OCI-LY7 (cell line): ENCODE data around the gene EEF2K. TPM values are rescaled to one million over a fixed set of nuclear protein-coding genes. Genes with fewer than 3 reads are reported as not detected.

Experiments
- BruUV-seq: library from RNA; stranded (reverse); fragments of 400-500 nt; replicated peaks from 2 replicates; lab custom pipeline; 2021; lab: Mats Ljungman, UMichigan
- CTCF ChIA-PET: fragments of 300-600 bp; sonication (Branson Sonifier 250); formaldehyde crosslinking; loops from one replicate; lab custom pipeline; 2022; ENCODE audit warnings: antibody characterized with exemption; ENCODE audit not compliant: unreplicated experiment; lab: Charles Lee
- POLR2A ChIA-PET: fragments of 300-600 bp; sonication (Branson Sonifier 250); formaldehyde crosslinking; loops from one replicate; lab custom pipeline; 2022; ENCODE audit warnings: antibody characterized with exemption; lab: Charles Lee
- DNase-seq: peaks from one replicate; pipeline ENCODE4 v3.0.0-alpha.2; 2015; ENCODE audit warnings: low spot score
- H2AFZ ChIP-seq: fragments of 200-600 bp; sonication (generic), shearing (Covaris generic); 2 replicates; pipeline ENCODE4 v1.6.1; 2014; ENCODE audit warnings: mild to moderate bottlenecking, antibody characterized with exemption, low read length, moderate library complexity
- H3K27ac ChIP-seq: fragments of 200-600 bp; sonication (generic); 2 replicates; pipeline ENCODE4 v1.5.1; 2014; ENCODE audit warnings: mixed run types, low read depth, mild to moderate bottlenecking, moderate library complexity, low read length, inconsistent platforms; ENCODE audit not compliant: poor library complexity, severe bottlenecking
- H3K36me3 ChIP-seq: fragments of 200-600 bp; sonication (generic); 2 replicates; pipeline ENCODE4 v1.6.1; 2014; ENCODE audit warnings: mild to moderate bottlenecking, antibody characterized with exemption, low read length, moderate library complexity, mixed read lengths; ENCODE audit not compliant: insufficient read depth
- H3K4me1 ChIP-seq: fragments of 200-600 bp; sonication (generic); 2 replicates; pipeline ENCODE4 v1.5.1; 2014; ENCODE audit warnings: mild to moderate bottlenecking, low read length; ENCODE audit not compliant: insufficient read depth, poor library complexity, severe bottlenecking
- H3K4me2 ChIP-seq: fragments of 200-600 bp; sonication (generic); 2 replicates; pipeline ENCODE4 v1.6.1; 2014; ENCODE audit warnings: mild to moderate bottlenecking, low read length
- H3K4me3 ChIP-seq: fragments of 200-600 bp; sonication (generic); 2 replicates; pipeline ENCODE4 v1.5.1; 2014; ENCODE audit warnings: mild to moderate bottlenecking, low read depth, low read length; ENCODE audit not compliant: poor library complexity, severe bottlenecking
- H3K79me2 ChIP-seq: fragments of 200-600 bp; sonication (generic); 2 replicates; pipeline ENCODE4 v1.6.1; 2016; ENCODE audit warnings: low read depth, mild to moderate bottlenecking, low read length, moderate library complexity, mixed read lengths; ENCODE audit not compliant: insufficient read depth
- H3K9me2 ChIP-seq: fragments of 200-600 bp; sonication (generic); 2 replicates; pipeline ENCODE4 v1.6.1; 2016; ENCODE audit warnings: mild to moderate bottlenecking, low read length, mixed read lengths; ENCODE audit not compliant: insufficient read depth
- H3K9me3 ChIP-seq: fragments of 200-600 bp; sonication (generic); 2 replicates; pipeline ENCODE4 v1.6.1; 2014; ENCODE audit warnings: mild to moderate bottlenecking, mixed run types, low read length, mixed read lengths
- H4K20me1 ChIP-seq: fragments of 200-600 bp; sonication (generic); 2 replicates; pipeline ENCODE4 v1.6.1; 2014; ENCODE audit warnings: mild to moderate bottlenecking, antibody characterized with exemption, low read length, moderate library complexity, mixed read lengths; ENCODE audit not compliant: insufficient read depth
- CTCF ChIP-seq: fragments of 200-600 bp; sonication (generic); conservative IDR thresholded peaks from 2 replicates; pipeline ENCODE4 v1.5.1; 2014; ENCODE audit warnings: mild to moderate bottlenecking, antibody characterized with exemption, low read length, moderate library complexity, mixed read lengths
- EZH2phosphoT487 ChIP-seq: fragments of 200-600 bp; sonication (generic); IDR thresholded peaks from 2 replicates; pipeline ENCODE4 v1.6.1; 2018; ENCODE audit warnings: low read depth, borderline replicate concordance, mild to moderate bottlenecking, mixed run types, antibody characterized with exemption, low read length, moderate library complexity, mixed read lengths
- intact Hi-C: fragments of 100-400 bp; cut with micrococcal nuclease; formaldehyde crosslinking; loops from one replicate; pipeline ENCODE4 v1.10.0; 2022; ENCODE audit not compliant: unreplicated experiment
- total RNA-seq, 2 experiments: library from RNA; depleted of rRNA in 1 of 2; stranded (reverse); fragments of >200 nt in 1 of 2; shearing (Covaris generic) in 1 of 2; gene quantifications; 2 replicates each; pipeline ENCODE4 v1.2.3, GENCODE V29; 2014 to 2022

Gene EEF2K
- total RNA-seq, 2 experiments from 2014 or later, result 23.8 to 42.3 TPM

GRCh38 chr16:22252317-22252716, 46.2 kb downstream of the EEF2K start:
- CTCF ChIA-PET, result no interaction called here
- POLR2A ChIA-PET, result no interaction called here
- no peak for DNase-seq
- TF ChIP-seq CTCF, result no peak
- TF ChIP-seq EZH2phosphoT487, result no peak
- Histone ChIP-seq H3K27ac (no peak overlapping the region), H3K9me3 (peaks cover 6% of the 10 kb centered on the region; the same call in 1 of the 2 replicates), H3K4me2 (no peak overlapping the region), H3K36me3 (peaks cover 87% of the 10 kb centered on the region), H3K4me1 (no peaks in the 10 kb centered on the region), H3K4me3 (no peak overlapping the region), H3K79me2 (no peaks in the 10 kb centered on the region), H3K9me2 (no peaks in the 10 kb centered on the region), H4K20me1 (no peaks in the 10 kb centered on the region), H2AFZ (no peak overlapping the region)
- intact Hi-C loops, result no loop called here
- TSS peak; percentile 40 for BruUV-seq

GRCh38 chr16:22253272-22253671, 47.2 kb downstream of the EEF2K start:
- Histone ChIP-seq H3K9me2 (no peaks in the 10 kb centered on the region), H3K79me2 (no peaks in the 10 kb centered on the region), H2AFZ (no peak overlapping the region), H3K4me2 (no peak overlapping the region), H3K4me1 (no peaks in the 10 kb centered on the region), H3K9me3 (peaks cover 6% of the 10 kb centered on the region; the same call in 1 of the 2 replicates), H3K27ac (no peak overlapping the region), H3K36me3 (peaks cover 91% of the 10 kb centered on the region), H4K20me1 (no peaks in the 10 kb centered on the region), H3K4me3 (no peak overlapping the region)
- POLR2A ChIA-PET, result interaction anchor here (0.7 kb wide), 1 partner anchor 209 kb away, joined by 3 read pairs; no protein-coding TSS in a partner anchor
- CTCF ChIA-PET, result no interaction called here
- TF ChIP-seq EZH2phosphoT487 (no peak), CTCF (no peak)
- no TSS peak for BruUV-seq
- DNase-seq, result no peak
- intact Hi-C loops, result no loop called here

- no peak overlapping the region for H2AFZ ChIP-seq
- intact Hi-C loops, result no loop called here
- H3K79me2 ChIP-seq, result no peaks in the 10 kb centered on the region
- H3K4me1 ChIP-seq, result no peaks in the 10 kb centered on the region
- ChIA-PET POLR2A (no interaction called here), CTCF (no interaction called here)
- peaks cover 11% of the 10 kb centered on the region for H3K9me3 ChIP-seq
- H3K9me2 ChIP-seq, result no peaks in the 10 kb centered on the region
- no peak overlapping the region for H3K4me3 ChIP-seq
- DNase-seq, result peak; percentile 7
- no peaks in the 10 kb centered on the region for H4K20me1 ChIP-seq
- no TSS peak for BruUV-seq
- H3K4me2 ChIP-seq, result no peak overlapping the region
- no peak for TF ChIP-seq CTCF
- no peak for TF ChIP-seq EZH2phosphoT487
- H3K36me3 ChIP-seq, result peaks cover 93% of the 10 kb centered on the region
- H3K27ac ChIP-seq, result no peak overlapping the region
Observed at GRCh38 chr16:22255335-22255734, 49.3 kb downstream of the EEF2K start.
